Type B pancreatic cell (in vitro differentiated cells): Measurements from ENCODE around the gene STAG1. TPM values are rescaled to one million over a fixed set of nuclear protein-coding genes. Genes with fewer than 3 reads are reported as not detected.
"Not testable (repeated sequence)": the region's sequence is repeated elsewhere in the genome, so short reads cannot be mapped to it uniquely, and the experiment has no call there.

Experiments
- DNase-seq: peaks from one replicate; pipeline ENCODE4 v3.0.0; 2021; ENCODE audit warnings: mixed read lengths; ENCODE audit not compliant: unreplicated experiment; ENCODE audit errors: extremely low spot score
- H3K27ac Mint-ChIP-seq: 2 replicates; pipeline ENCODE4 v1.8.0; 2021; ENCODE audit warnings: mild to moderate bottlenecking, mixed read lengths
- H3K27me3 Mint-ChIP-seq: 2 replicates; pipeline ENCODE4 v1.8.0; 2021; ENCODE audit warnings: mixed read lengths
- H3K36me3 Mint-ChIP-seq: 2 replicates; pipeline ENCODE4 v1.8.0; 2021; ENCODE audit warnings: mixed read lengths
- H3K4me1 Mint-ChIP-seq: one replicate; pipeline ENCODE4 v1.8.0; 2021; ENCODE audit warnings: mixed read lengths; ENCODE audit not compliant: unreplicated experiment
- H3K4me3 Mint-ChIP-seq: 2 replicates; pipeline ENCODE4 v1.8.0; 2021; ENCODE audit warnings: mild to moderate bottlenecking, mixed read lengths
- H3K9me3 Mint-ChIP-seq: 2 replicates; pipeline ENCODE4 v1.8.0; 2021; ENCODE audit warnings: mixed read lengths
- total RNA-seq: library from RNA; stranded (reverse); gene quantifications from 2 replicates; pipeline ENCODE4 v1.2.1, GENCODE V29; 2021; ENCODE audit warnings: low replicate concordance
- TF ChIP-seq, protein P1 (sequence below): fragments of 200-600 bp; sonication (generic); conservative IDR thresholded peaks from 2 replicates; pipeline ENCODE4 v1.5.0; 2021; ENCODE audit warnings: antibody characterized with exemption, mild to moderate bottlenecking

Gene STAG1
- total RNA-seq, 1 donor from 2014 or later: 45.5 TPM

DNA sequence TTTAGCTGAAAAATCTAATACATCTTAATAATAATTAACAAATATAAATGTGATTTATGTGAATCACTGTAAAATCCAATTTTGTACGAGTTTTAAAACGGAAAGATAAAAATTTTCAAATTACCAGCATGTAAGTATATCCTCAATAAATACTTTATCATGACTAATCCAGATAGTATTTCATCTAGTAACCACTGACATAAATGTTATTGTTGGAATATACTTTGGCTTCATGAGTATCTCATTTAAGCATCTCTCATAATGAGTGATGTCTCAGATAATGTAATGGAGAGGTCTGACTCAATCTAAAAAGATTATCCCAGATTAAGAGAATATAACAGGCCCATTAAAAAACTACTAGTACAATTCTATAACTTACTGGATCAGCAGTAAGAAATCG, 216.3 kb downstream of the STAG1 start:
- Mint-ChIP-seq H3K36me3 (peaks cover 19% of the 10 kb centered on the region), H3K4me1 (no peaks in the 10 kb centered on the region), H3K27me3 (no peaks in the 10 kb centered on the region), H3K9me3 (peaks cover 10% of the 10 kb centered on the region), H3K4me3 (no peak overlapping the region), H3K27ac (no peak overlapping the region)
- no peak for DNase-seq
- TF ChIP-seq, protein P1, sequence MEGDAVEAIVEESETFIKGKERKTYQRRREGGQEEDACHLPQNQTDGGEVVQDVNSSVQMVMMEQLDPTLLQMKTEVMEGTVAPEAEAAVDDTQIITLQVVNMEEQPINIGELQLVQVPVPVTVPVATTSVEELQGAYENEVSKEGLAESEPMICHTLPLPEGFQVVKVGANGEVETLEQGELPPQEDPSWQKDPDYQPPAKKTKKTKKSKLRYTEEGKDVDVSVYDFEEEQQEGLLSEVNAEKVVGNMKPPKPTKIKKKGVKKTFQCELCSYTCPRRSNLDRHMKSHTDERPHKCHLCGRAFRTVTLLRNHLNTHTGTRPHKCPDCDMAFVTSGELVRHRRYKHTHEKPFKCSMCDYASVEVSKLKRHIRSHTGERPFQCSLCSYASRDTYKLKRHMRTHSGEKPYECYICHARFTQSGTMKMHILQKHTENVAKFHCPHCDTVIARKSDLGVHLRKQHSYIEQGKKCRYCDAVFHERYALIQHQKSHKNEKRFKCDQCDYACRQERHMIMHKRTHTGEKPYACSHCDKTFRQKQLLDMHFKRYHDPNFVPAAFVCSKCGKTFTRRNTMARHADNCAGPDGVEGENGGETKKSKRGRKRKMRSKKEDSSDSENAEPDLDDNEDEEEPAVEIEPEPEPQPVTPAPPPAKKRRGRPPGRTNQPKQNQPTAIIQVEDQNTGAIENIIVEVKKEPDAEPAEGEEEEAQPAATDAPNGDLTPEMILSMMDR: no peak

DNA sequence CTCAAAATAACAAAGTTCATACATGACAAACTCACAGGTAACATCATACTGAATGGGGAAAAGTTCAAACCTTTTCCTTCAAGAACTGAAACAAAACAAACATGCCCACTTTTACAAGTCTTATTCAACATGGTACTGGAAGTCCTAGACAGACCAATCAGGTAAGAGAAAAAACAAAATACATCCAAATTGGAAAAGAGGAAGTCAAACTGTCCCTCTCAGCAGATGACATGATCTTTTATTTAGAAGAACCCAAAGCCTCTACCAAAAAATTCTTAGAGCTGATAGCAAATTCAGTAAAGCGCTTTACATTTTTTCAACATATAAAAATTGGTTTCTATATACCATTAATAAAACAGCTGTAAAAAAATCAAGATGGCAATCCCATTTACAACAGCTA, 219.4 kb downstream of the STAG1 start:
- peaks cover 35% of the 10 kb centered on the region for H3K36me3 Mint-ChIP-seq
- peaks cover 15% of the 10 kb centered on the region for H3K9me3 Mint-ChIP-seq
- H3K27me3 Mint-ChIP-seq: no peaks in the 10 kb centered on the region
- H3K4me3 Mint-ChIP-seq: no peak overlapping the region
- H3K27ac Mint-ChIP-seq: no peak overlapping the region
- no peak for DNase-seq
- H3K4me1 Mint-ChIP-seq: no peaks in the 10 kb centered on the region
- TF ChIP-seq, protein P1: no peak

DNA sequence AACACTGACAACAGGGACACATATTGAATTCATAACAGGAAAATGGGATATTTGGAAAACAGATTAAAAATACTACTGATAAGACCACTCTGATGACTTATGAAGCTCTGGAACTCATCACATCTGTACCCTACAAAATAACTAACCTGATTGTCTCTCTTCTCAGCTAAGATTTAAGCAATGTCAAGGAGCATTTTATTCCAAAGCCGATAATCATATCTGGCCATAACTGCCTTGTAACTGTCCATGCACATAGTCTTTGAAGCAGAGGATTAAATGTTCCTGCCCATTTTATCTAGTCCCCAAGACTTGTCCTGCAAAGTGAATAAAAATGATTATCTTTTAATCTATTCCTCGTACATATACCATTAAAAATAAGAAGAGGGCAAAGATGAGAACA, 234.1 kb downstream of the STAG1 start:
- Mint-ChIP-seq H3K4me3 (no peak overlapping the region), H3K27ac (no peak overlapping the region), H3K4me1 (no peaks in the 10 kb centered on the region), H3K9me3 (no peaks in the 10 kb centered on the region), H3K36me3 (peaks cover 10% of the 10 kb centered on the region), H3K27me3 (no peaks in the 10 kb centered on the region)
- TF ChIP-seq, protein P1: no peak
- no peak for DNase-seq

DNA sequence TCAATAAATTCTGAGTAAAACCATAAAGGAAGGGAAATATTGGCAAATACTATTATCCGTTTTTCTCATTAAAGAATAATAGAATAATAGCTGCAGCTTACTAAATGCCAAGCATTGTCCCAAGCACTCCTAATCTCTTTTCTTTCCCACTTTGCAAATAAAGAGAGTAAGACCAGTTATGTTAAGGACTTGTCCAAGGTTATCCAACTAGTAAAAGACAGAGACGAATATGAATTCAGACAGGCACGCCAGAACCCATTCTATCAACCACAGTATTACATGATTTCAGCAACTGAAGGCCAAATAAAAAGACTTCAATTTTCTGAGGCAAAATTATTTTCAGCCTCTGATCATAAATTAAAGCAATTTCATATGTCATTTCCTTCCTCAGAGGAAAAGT, 235.5 kb downstream of the STAG1 start:
- Mint-ChIP-seq H3K27me3 (no peaks in the 10 kb centered on the region), H3K27ac (no peak overlapping the region), H3K9me3 (no peaks in the 10 kb centered on the region), H3K4me3 (no peak overlapping the region), H3K36me3 (peaks cover 10% of the 10 kb centered on the region), H3K4me1 (no peaks in the 10 kb centered on the region)
- TF ChIP-seq, protein P1: no peak
- no peak for DNase-seq

DNA sequence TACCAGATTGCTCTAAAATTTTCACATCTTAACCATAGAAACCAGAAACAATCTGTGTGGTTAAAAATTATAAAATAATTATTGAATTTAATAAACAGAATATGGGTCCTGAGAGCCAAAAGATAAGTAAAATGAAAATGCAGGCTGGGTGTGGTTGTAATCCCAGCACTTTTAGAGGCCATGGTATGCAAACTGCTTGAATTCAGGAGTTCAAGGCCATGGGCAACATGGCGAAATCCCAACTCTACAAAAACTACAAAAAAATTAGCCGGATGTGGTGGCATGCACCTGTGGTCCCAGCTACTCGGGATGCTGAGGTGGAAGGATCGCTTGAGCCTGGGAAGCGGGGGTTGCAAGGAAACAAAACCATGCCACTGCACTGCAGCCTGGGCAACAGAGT, 236.1 kb downstream of the STAG1 start:
- Mint-ChIP-seq H3K36me3 (peaks cover 15% of the 10 kb centered on the region), H3K4me3 (no peak overlapping the region), H3K4me1 (no peaks in the 10 kb centered on the region), H3K9me3 (no peaks in the 10 kb centered on the region), H3K27ac (no peak overlapping the region), H3K27me3 (no peaks in the 10 kb centered on the region)
- DNase-seq: no peak
- TF ChIP-seq, protein P1: no peak

DNA sequence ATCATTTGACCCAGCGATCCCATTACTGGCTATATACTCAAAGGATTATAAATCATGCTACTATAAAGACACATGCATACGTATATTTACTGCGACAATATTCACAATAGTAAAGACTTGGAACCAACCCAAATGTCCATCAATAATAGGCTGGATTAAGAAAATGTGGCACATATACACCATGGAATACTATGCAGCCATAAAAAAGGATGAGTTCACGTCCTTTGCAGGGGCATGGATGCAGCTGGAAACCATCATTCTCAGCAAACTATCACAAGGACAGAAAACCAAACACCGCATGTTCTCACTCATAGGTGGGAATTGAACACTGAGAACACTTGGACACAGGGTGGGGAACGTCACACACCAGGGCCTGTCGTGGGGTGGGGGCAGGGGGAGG, 237.6 kb downstream of the STAG1 start:
- DNase-seq, H3K4me3 Mint-ChIP-seq, H3K4me1 Mint-ChIP-seq, H3K27me3 Mint-ChIP-seq, H3K9me3 Mint-ChIP-seq, H3K27ac Mint-ChIP-seq: not testable (repeated sequence)
- peaks cover 17% of the 10 kb centered on the region for H3K36me3 Mint-ChIP-seq
